NCI-H82 treated with DMSO at 0.1 percent for 48 hours (cell line): Measurements from ENCODE around the gene PSMD2.
"Not testable (repeated sequence)": the region's sequence is repeated elsewhere in the genome, so short reads cannot be mapped to it uniquely, and the experiment has no call there.

Source experiments
- DNase-seq: peaks from one replicate; lab custom pipeline; 2025; ENCODE audit not compliant: unreplicated experiment; lab: John Stamatoyannopoulos, UW

PSMD2 gene

GRCh38 chr3:184298759-184299487 is at the start of gene PSMD2:
PSMD2 (plus strand) TSS chr3:184299241; CDS start chr3:184299267, 26 bp downstream.
- peak; percentile 90 for DNase-seq

GRCh38 chr3:184249412-184250166 is 49.5 kb upstream of the PSMD2 start, which contains the start of gene EEF1AKMT4:
EEF1AKMT4 (plus strand) TSS chr3:184249672; CDS start chr3:184249695, 23 bp downstream.
- peak; percentile 100 for DNase-seq

GRCh38 chr3:184250167-184250828 is 48.7 kb upstream of the PSMD2 start:
- DNase-seq, result peak; percentile 95

GRCh38 chr3:184255291-184256039 is 43.6 kb upstream of the PSMD2 start:
- DNase-seq, result peak; percentile 95

GRCh38 chr3:184257083-184257915 is 41.7 kb upstream of the PSMD2 start:
- DNase-seq, result no peak

GRCh38 chr3:184258926-184259325 is 40.1 kb upstream of the PSMD2 start:
- DNase-seq, result no peak

GRCh38 chr3:184259396-184259877 is 39.6 kb upstream of the PSMD2 start:
- DNase-seq, result no peak

GRCh38 chr3:184259878-184260723 is 38.9 kb upstream of the PSMD2 start:
- no peak for DNase-seq

GRCh38 chr3:184260724-184261269 is 38.2 kb upstream of the PSMD2 start:
- DNase-seq, result no peak

- DNase-seq, result peak; percentile 89
Measured at GRCh38 chr3:184261270-184261853, 37.7 kb upstream of the PSMD2 start, which contains the start of gene CAMK2N2. CAMK2N2 (minus strand) TSS chr3:184261553; CDS start chr3:184261285, 268 bp downstream.

GRCh38 chr3:184261854-184262763 is 36.9 kb upstream of the PSMD2 start:
- peak; percentile 67 for DNase-seq

- no peak for DNase-seq
Measured at GRCh38 chr3:184262764-184263179, 36.3 kb upstream of the PSMD2 start.

GRCh38 chr3:184267249-184267648 is 31.8 kb upstream of the PSMD2 start:
- DNase-seq, result not testable (repeated sequence)

- no peak for DNase-seq
Measured at GRCh38 chr3:184272269-184272668, 26.8 kb upstream of the PSMD2 start.

- no peak for DNase-seq
Measured at GRCh38 chr3:184275381-184275701, 23.7 kb upstream of the PSMD2 start.

- DNase-seq, result no peak
Measured at GRCh38 chr3:184275961-184276910, 22.8 kb upstream of the PSMD2 start, which contains the start of gene ECE2. ECE2 (plus strand) TSS chr3:184276022; CDS start chr3:184276154, 132 bp downstream.
